Esophagus squamous epithelium (tissue), 5 donors: ENCODE data around the gene ITGB2. TPM values are rescaled to one million over a fixed set of nuclear protein-coding genes. Genes with fewer than 3 reads are reported as not detected.

Experiments used
- DNase-seq: peaks from one replicate; lab custom pipeline; 2025; lab: John Stamatoyannopoulos, UW
- H3K27ac ChIP-seq, 4 donors: fragments of 200-600 bp; sonication (generic); one replicate each; pipeline ENCODE4 v1.5.1; 2016 to 2019; ENCODE audit warnings: mild to moderate bottlenecking in 1 of 4
- H3K27me3 ChIP-seq, 4 donors: fragments of 200-600 bp; sonication (generic); 1 replicate in 3 of 4; 2 replicates in 1 of 4; pipeline versions ENCODE4 v1.5.1 to v1.6.0; 2017 to 2021; ENCODE audit warnings: antibody characterized with exemption in 1 of 4
- H3K36me3 ChIP-seq, 3 donors: fragments of 200-600 bp; sonication (generic); one replicate each; pipeline ENCODE4 v1.5.1; 2016 to 2019
- H3K4me1 ChIP-seq, 3 donors: fragments of 200-600 bp; sonication (generic); one replicate each; pipeline ENCODE4 v1.5.1; 2017 to 2019
- H3K4me3 ChIP-seq, 4 donors: fragments of 200-600 bp; sonication (generic); 1 replicate in 3 of 4; 2 replicates in 1 of 4; pipeline ENCODE4 v1.5.1; 2016 to 2019; ENCODE audit warnings: mild to moderate bottlenecking in 2 of 4, moderate library complexity in 1 of 4
- H3K9me3 ChIP-seq, 3 donors: fragments of 200-600 bp; sonication (generic); one replicate each; pipeline ENCODE4 v1.5.1; 2016 to 2019
- POLR2A ChIP-seq, 4 donors: fragments of 450-650 bp; IDR thresholded peaks; one replicate each; pipeline ENCODE4 v1.6.1; 2017; ENCODE audit warnings: antibody characterized with exemption in 4 of 4, mild to moderate bottlenecking in 4 of 4, moderate library complexity in 3 of 4
- WGBS, 2 donors: methylation state at CpG; one replicate each; pipeline ENCODE4 v1.1.5; 2018; 5-methylcytosine and 5-hydroxymethylcytosine counted together
- intact Hi-C: fragments of 100-400 bp; cut with DNase I; formaldehyde crosslinking; loops from one replicate; pipeline ENCODE4 v1.15.0; 2022
- total RNA-seq, 4 donors: library from RNA; depleted of rRNA; stranded (reverse); fragments of >200 nt; gene quantifications; one replicate each; pipeline ENCODE4 v1.1.0, GENCODE V29; 2016
- TF ChIP-seq, protein P1 (sequence below), 6 experiments: fragments of 450-650 bp in 4 of 6; fragments of 200-600 bp in 2 of 6; sonication (generic) in 2 of 6; IDR thresholded peaks; one replicate each; pipeline ENCODE4 v1.5.1; 2016 to 2019; ENCODE audit warnings: antibody characterized with exemption in 6 of 6, mild to moderate bottlenecking in 4 of 6, moderate library complexity in 4 of 6
- donor health status: DM: yes; HTN: yes; CAD: no.

ITGB2 gene
- total RNA-seq, 4 donors from 2014 or later: 6.6 to 47.1 (median 18.5) TPM

DNA sequence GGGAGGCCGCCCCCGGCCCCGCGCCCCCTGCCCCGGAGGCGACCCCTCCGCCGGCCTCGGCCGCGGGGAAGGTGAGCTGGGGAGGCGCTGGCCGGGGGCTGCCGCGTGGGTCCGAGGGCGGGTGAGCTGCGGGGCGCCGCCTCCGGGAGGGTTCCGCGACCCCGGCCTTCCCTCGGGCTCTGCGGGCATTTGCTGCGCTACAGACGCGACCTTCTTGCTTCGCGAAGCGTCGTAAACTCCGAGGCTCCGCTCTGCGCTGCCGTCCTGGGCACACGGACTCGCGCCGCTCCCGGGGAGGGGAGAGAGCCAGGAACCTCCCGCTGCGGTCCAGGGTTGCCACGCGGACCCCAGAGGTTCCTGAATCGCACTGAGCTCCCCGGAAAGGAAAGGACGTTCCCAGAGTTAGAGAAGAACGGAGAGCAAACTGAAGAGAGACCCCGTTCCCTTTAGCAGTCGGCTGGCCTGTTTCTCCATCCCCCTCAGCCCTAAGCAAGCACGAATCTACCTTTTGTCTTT is 19.5 kb upstream of the ITGB2 start:
- H3K4me3 ChIP-seq: peak overlapping the region; percentile 85 to 100 (median 94)
- WGBS, 2 donors: 0% methylated on average over 9 of the region's 53 CpGs
- H3K9me3 ChIP-seq: no peaks in the 10 kb centered on the region
- intact Hi-C loops: no loop called here
- peaks cover 0 to 23% (median 8%) of the 10 kb centered on the region in 3 donors for H3K36me3 ChIP-seq
- DNase-seq: no peak
- TF ChIP-seq POLR2A (IDR thresholded peaks at IDR 0.05): no peak
- TF ChIP-seq, protein P1, sequence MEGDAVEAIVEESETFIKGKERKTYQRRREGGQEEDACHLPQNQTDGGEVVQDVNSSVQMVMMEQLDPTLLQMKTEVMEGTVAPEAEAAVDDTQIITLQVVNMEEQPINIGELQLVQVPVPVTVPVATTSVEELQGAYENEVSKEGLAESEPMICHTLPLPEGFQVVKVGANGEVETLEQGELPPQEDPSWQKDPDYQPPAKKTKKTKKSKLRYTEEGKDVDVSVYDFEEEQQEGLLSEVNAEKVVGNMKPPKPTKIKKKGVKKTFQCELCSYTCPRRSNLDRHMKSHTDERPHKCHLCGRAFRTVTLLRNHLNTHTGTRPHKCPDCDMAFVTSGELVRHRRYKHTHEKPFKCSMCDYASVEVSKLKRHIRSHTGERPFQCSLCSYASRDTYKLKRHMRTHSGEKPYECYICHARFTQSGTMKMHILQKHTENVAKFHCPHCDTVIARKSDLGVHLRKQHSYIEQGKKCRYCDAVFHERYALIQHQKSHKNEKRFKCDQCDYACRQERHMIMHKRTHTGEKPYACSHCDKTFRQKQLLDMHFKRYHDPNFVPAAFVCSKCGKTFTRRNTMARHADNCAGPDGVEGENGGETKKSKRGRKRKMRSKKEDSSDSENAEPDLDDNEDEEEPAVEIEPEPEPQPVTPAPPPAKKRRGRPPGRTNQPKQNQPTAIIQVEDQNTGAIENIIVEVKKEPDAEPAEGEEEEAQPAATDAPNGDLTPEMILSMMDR (IDR thresholded peaks at IDR 0.05): no peak
- peaks cover 0 to 2% (median 0%) of the 10 kb centered on the region in 4 donors for H3K27me3 ChIP-seq
- H3K4me1 ChIP-seq: peaks cover 19 to 40% (median 22%) of the 10 kb centered on the region in 3 donors
- H3K27ac ChIP-seq: peak overlapping the region; percentile 36 to 81 (median 76)

DNA sequence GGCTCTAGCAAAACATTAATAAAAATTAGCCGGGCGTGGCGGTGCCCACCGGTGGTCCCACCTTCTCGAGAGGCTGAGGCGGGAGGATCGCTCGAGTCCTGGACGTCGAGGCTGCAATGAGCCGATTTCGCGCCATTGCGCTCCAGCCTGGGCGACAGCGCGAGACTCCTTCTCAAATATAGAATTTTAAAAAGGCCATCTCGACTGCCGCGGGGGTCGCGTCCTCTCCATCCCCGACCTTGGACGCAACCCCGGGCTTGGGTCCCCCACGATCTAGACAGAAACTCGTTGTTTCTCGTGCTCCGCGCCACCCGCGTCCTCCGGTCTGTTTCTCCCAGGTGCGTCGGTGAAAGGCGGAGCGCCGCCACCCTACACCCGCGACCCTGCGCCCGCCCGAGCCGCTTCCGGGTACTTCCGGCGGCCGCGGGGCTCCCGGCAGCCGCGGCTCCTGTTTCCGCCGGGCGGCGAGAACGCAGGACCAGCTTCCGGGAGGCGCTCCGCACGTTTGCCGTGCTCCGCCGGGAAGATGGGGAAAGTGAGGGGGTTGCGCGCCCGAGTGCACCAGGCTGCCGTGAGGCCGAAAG is 18.9 kb upstream of the ITGB2 start, which contains the start of gene SLX9:
Gene SLX9 (plus strand): TSS at position 498 of the 584 bp plus-strand sequence. CDS start 29 bp downstream, at position 527.
- intact Hi-C loops: no loop called here
- Histone ChIP-seq H3K36me3 (peaks cover 0 to 17% (median 8%) of the 10 kb centered on the region in 3 donors), H3K4me1 (peaks cover 19 to 40% (median 22%) of the 10 kb centered on the region in 3 donors), H3K9me3 (no peaks in the 10 kb centered on the region), H3K27me3 (peaks cover 0 to 7% (median 0%) of the 10 kb centered on the region in 4 donors), H3K27ac (peak within 1 kb of the TSS; percentile 36 to 81 (median 76)), H3K4me3 (peak within 1 kb of the TSS; percentile 85 to 100 (median 94))
- TF ChIP-seq POLR2A (IDR thresholded peaks at IDR 0.05): peak in 3 of 4 donors; percentile 36 to 56 (median 47)
- TF ChIP-seq, protein P1 (IDR thresholded peaks at IDR 0.05): peak in 1 of 6 experiments; percentile 40
- WGBS, 2 donors: 3 to 4% methylated on average over 5 to 15 of the region's 69 CpGs
- no peak for DNase-seq

DNA sequence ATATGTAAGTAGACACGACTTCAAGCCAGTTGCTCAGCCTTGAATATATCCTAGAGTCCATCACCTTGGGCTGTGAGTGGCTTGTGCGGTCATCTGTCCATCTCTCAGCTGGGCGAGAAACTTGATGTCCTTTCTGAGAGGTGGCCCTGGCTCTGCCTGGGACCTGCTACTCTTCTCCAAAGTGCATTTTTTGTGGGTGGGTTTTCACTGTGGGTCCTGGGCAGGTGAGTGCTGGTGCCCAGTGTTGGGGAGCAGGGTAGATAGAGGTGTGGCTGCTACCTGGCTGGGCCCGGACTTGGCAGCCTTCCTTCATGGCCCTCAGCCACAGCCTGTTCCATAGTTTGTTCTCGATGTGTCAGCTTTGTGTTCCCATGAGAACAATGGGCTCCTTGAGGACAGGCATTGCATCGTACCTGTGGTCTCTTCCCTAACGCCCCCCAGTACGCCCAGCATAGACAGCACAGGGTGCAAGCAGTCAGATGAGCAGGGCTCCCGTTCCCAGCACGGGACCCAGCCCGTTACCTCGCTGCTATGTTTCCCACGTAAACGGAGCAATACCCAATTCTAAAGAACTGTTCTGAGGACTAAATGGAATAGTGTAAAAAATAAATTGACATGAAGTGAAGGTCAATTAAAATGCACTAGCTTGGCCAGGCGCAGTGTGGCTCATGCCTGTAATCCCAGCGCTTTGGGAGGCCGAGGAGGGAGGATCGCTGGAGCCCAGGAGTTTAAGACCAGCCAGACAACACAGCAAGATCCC is 18.3 kb upstream of the ITGB2 start:
- no peak for DNase-seq
- peaks cover 0 to 14% (median 0%) of the 10 kb centered on the region in 4 donors for H3K27me3 ChIP-seq
- intact Hi-C loops: no loop called here
- WGBS, 2 donors: 75 to 77% methylated on average over 12 to 15 of the region's 18 CpGs
- TF ChIP-seq, protein P1 (IDR thresholded peaks at IDR 0.05): no peak
- peaks cover 0 to 10% (median 4%) of the 10 kb centered on the region in 3 donors for H3K36me3 ChIP-seq
- H3K4me3 ChIP-seq: peak overlapping the region; percentile 85 to 100 (median 94)
- peaks cover 19 to 40% (median 22%) of the 10 kb centered on the region in 3 donors for H3K4me1 ChIP-seq
- no peaks in the 10 kb centered on the region for H3K9me3 ChIP-seq
- peak overlapping the region; percentile 36 to 81 (median 76) for H3K27ac ChIP-seq

DNA sequence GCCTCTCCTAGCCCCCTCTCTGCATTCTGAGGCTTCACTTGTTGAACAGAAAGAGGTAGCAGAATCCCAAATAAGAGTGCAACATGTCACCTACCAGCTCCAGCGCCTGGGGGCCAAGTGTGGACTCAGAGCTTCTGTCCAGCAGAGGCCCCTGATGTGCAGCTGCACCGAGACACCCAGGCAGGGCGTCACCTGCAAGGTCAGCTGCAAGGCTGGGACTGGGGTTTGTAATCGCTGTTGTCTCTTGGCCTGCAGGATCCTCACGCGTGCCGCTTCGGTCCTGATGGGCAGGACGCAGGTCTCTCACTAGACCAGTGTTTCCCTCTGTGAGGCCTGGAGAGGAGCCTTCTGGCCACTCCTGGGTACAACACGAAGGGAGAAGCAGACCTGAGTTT is 14.8 kb upstream of the ITGB2 start:
- DNase-seq: no peak

More for the DNA sequence above, 14.8 kb upstream of the ITGB2 start:
- Histone ChIP-seq H3K9me3 (no peaks in the 10 kb centered on the region), H3K27ac (no peak overlapping the region), H3K36me3 (no peaks in the 10 kb centered on the region), H3K4me3 (no peak overlapping the region), H3K4me1 (peaks cover 30 to 43% (median 33%) of the 10 kb centered on the region in 3 donors), H3K27me3 (peaks cover 11 to 48% (median 22%) of the 10 kb centered on the region in 4 donors)
- TF ChIP-seq, protein P1 (IDR thresholded peaks at IDR 0.05): no peak
- TF ChIP-seq POLR2A (IDR thresholded peaks at IDR 0.05): no peak
- intact Hi-C loops: no loop called here
- WGBS, 2 donors: 83 to 85% methylated on average over 4 to 6 of the region's 10 CpGs
